GM21723 (cell line): ENCODE data around the gene MSI2.
"Not testable (repeated sequence)": the region's sequence is repeated elsewhere in the genome, so short reads cannot be mapped to it uniquely, and the experiment has no call there.

ENCODE experiments used
- ATAC-seq: cut with Tn5 transposase; IDR thresholded peaks from one replicate; pipeline ENCODE4 v1.9.1; 2021; ENCODE audit warnings: mild to moderate bottlenecking, moderate library complexity; ENCODE audit not compliant: unreplicated experiment

MSI2 gene

DNA sequence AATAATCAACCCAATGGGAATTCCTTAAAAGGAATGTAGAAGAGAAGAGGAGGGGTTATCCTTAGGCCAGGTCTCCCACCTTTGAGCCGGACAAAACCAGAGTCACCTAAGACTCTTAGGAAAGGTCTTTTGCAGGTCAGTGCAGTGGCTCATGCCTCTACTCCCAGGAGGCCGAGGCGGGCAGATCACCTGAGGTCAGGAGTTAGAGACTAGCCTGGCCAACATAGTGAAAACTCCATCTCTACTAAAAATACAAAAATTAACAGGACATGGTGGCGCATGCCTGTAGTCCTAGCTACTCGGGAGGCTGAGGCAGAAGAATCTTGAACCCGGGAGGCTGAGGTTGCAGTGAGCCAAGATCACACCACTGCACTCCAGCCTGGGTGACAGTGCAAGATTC, 365.5 kb downstream of the MSI2 start:
- not testable (repeated sequence) for ATAC-seq

DNA sequence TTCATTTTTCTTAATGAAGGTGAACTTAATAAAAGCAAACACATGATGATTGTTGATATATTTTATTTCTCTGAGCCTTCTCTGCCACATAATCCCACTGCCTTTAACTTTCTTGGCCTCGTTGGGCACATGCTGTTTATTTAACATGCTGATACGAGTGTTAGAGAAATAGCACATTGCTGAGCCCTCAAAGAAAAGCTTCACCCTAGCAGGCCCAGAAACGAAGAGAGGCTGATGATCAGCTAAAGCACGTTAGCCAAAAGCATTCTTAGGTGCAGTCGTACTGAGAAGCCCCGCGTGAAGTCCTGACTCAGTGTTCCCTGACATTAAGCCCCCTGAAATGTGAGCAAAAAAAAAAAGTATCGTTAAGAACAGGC, 366.0 kb downstream of the MSI2 start:
- ATAC-seq, result no peak

DNA sequence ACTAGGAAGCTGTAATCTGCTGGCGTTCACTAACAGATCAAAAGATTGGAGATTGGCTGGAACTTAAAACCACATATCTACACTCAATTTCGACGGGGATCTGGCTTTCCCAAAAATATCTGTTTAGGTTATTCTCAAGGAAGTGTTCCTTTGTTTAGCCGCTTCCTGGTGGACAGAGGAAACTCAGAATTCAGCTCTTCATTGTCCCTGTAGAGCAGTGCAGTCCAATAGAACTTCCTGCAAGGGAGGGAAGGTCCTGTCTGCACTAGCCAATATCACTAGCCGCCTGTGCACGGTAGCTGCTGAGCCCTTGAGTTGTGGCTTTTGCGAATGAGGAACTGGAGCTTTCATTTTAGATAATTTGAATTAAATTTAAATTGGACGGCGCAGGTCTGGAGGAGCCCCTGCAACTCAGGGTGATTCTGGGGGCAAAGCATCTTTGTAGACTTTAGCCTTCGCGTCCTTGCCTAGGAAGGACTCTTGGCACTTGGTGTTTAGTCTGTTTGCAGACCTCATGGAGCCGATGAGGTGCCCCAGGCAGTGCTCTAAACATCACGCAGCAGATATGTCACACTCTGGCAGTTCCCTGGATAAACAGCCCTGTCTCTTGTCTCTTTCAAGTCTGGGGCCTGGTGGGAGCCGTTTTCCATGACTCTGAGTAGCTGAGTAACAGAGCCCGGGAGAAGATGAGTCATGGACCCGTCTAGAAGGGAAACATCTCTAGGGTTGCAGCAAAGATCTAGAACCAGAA, 366.5 kb downstream of the MSI2 start:
- peak; percentile 71 for ATAC-seq

DNA sequence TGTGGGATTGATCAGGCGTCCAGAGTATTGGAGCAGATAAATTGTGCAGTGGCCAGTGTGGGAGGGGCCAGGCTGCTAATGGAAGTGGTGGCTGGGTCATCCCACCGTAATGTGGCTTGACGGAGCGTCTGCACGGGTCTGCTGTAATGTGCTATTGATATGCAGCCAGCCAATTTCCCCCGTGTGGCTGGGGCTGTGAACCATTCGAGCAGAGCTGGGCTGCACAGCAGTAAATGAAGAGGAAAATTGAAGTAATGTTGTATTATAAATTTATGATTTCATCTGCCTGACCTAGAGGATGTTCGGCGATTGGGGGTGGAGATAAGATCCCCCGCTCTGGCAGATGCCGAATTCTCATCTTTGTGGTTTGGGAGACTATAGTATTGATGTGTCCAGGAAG, 367.3 kb downstream of the MSI2 start:
- no peak for ATAC-seq

DNA sequence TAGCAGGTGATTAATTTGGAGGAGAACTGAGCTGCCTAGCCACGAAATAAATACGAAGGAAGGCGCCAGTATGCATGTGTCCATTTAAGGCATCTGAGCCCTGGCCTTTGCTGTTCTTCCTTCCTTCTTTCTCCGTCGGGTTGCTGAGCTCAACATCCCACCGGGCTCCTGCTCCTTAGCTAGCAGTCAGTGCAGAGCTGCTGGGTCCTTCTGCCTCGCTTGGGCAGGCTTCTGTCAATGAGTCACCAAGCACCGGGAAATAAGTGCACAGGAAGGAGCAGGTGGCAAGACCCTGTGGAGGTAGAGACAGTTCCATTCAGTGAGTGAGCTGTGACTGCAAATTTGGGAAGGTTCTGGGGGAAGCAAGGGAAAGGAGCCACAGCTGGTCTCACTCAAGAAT, 368.1 kb downstream of the MSI2 start:
- ATAC-seq, result no peak

DNA sequence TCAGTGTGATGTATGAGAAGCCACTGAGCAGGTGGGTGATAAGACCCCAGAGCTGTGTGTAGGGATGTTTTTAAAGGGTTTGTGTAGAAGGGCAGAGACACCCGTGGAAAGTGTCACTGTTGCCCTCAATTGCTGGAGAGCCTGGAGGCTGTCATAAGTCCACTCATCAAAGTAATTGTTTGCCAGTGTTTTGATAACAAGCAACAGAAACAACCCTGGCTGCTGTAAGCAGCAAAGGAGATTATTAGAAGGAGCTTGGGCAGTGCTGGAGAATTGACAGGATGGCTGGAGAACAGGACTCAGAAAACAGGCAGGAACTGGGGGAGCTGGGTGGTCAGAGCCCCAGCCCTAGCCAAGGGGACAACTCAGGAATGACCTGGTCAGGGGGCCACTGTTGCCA, 369.2 kb downstream of the MSI2 start:
- no peak for ATAC-seq

DNA sequence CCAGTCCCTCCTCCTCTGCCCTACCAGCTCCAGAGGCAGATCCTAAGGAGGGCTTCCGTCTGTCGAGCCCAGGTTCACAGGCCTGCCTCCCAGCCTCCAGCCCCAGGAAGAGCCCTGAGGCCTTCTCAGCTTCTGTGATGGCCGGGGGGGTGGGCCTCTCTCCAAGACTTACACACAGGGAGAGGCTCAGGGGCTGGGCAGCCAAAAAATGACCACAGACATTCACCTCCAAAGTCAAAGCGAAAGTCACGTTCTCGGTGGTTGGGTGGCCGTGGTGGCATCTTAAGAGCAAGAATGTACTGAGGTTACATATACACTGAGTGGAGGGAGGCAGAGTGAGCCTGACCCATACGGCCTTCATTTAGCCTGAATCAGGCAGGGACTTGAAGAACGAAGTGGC, 369.6 kb downstream of the MSI2 start:
- no peak for ATAC-seq

DNA sequence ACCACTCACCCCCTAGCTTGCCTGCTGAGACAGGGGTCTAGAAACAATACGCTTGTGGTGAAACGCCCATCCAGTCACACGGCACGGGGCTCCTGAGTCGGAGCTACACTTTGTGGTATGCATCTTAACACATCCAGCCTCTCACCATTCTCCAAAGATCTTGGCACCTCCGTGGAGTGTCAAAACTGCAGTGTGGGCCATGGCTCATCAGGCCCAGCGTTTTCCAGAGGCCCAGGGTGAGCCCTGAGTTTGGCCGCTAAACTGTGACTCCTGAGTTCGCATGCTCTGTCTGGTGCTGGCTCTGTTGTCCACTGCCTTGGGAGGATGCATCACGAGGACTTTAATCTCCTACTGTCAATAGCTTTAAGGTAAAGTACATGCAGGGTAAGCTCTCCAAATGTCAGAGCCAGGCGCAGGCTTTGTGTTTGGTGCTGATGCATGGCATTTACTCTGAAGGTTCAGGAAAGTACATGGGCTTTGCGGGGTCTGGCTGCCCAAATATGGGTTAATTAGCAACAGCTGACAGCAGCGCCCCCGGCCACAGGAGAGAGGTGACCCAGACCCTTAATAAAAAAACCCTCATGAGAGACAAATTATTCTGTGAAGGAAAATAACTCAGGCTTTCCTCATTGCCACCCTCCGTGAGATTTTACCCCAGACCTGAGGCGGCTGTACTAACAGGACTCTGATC, 370.3 kb downstream of the MSI2 start:
- no peak for ATAC-seq

DNA sequence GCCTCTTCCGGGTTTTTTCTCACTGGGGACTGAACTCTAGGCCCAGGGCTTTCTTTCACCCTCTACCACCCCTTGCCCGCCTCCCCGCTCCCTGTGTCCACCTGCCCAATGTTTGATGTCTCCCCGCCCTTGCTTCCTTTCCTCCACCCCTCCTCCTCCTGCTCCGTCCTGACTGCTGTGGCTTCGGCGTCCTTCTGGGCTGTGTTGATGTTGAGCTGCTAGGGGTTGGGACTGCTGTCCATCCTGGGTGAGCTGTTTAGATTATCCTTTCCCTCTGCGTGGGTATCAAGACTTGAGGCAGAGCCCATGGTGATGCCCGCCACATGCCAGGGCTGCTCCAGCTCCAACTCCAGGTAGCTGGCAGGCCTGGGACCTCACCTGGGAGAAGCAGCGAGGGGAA, 371.3 kb downstream of the MSI2 start:
- no peak for ATAC-seq

DNA sequence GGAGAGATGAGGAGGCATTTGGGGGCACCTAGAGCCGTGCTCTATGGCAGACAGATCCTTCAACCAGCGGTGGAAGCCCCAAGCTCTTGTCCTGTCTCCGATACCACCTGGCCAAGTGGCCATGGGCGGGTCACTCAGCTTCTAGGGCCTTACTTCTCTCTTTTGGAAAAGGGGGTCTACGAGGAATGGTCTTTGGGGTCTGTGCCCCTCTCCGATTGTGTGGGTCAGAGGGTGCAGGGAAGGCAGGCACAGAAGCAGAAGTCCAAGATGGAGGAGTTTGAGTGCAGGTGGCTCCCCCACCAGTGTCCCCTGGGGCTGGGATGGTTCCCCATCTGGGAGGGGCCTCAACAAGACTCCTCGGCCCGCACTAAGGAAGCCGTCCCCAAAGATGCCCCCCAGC, 372.1 kb downstream of the MSI2 start:
- no peak for ATAC-seq

DNA sequence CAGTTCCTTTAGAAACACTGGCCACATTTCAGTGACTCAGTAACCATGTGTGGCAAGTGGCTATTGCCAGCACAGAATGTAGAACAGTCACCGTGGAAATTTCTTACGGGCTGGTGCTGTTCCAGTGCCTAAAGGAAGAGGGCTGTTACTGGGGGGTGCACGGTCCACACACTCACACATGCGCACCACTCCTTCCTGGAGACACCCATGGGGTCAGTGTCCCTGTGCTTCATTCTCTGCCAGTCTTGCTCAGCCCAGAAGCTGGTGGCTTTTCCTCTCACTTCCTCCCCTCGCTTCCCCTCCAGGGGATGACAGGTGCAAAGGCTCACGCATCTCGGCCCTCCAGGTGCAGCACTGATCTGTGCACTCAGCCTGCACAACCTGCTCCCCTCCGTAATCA, 373.1 kb downstream of the MSI2 start:
- peak; percentile 75 for ATAC-seq

DNA sequence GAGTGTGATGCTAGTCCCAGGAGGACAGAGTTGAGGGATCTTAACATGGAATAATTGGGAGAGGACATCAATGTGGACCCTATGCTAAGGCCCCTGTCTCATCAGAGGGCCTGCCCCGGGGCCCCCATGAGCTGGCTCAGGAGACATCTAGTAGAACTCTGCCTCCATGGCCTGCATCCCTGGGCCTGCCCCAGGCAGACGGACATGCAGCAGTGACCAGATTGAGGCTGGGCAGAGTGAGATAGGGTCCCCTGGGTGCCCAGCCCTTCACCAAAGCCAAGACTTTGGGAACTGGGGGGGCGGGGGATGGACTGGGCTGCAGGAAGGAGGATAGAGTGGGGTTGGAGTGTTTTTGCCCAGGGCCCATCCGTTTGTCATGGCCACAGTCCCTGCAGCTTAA, 373.6 kb downstream of the MSI2 start:
- no peak for ATAC-seq

DNA sequence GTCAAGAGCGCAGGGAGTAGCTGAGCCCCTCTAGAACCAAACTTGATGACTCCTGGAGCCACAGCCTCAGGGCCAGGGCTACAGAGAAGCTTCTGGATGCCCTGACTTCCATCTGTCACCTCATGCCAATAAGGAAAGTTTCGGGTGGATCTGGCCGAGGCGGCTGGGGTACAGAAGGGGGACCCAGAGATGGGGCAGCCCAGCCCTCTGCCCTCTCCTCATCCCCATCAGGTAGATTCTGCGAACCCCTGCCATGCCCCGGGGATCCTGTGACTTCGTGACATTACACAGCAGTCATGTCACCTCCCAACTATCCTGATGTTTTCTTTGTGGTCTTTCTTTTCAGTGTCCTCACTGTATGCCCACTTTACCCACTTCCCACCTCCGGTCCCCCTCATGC, 374.4 kb downstream of the MSI2 start:
- no peak for ATAC-seq

DNA sequence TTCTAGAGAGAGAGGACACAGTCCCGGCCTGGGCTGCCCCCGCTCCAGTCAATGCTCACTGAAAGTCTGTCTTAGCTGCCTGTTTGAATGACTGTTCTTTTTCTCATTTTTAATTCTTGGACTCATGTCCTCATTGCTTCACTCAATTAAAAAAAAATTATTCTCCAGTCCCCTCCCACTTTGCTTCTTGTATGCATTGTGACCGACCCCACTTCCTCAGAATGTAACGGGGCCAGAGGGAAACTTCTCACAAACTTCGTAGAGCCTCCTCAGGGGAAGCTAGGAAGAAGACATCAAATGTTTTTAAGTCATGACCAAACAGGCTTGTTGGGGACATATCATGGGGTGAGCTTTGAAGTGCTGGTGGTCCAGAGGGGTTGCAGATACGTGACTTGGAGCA, 375.5 kb downstream of the MSI2 start:
- no peak for ATAC-seq

DNA sequence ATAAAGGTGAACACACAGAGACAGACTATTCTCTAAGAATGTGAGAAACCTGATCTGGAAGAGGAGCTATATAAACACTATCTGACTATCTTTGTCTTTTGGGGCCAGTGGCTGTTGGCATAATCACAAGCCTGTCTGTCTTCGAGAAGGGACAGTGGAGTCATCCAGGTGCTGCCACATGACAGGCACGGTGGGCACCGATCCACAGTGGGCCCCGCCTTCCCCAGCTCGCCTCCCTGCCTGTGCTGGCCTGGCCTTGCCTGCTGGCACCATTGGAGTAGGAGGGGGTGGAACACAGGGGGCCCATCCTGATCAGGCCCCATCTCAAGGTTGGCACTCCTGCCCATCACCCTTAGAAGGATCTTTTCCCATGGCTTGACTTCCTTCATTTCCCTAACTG, 376.0 kb downstream of the MSI2 start:
- ATAC-seq, result no peak

DNA sequence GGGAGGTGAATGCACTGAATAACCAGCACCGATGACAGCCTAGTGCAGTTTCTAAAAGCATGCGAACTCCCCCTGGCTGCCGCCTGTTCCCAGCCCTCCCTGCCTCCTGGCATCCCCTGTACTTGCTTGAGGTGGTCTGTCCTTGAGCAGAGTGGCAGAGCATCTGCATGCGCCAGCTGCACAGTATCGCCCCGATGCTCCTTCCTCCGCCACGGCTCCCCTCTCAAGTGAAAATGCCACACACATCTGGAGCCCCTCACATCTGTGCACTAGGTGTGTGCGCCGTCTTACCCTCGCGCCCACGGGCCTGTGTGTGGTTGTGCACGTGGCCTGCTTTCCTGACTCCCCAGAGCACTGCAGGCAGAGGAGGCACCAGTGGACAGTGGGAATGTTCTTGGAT, 376.9 kb downstream of the MSI2 start:
- no peak for ATAC-seq

DNA sequence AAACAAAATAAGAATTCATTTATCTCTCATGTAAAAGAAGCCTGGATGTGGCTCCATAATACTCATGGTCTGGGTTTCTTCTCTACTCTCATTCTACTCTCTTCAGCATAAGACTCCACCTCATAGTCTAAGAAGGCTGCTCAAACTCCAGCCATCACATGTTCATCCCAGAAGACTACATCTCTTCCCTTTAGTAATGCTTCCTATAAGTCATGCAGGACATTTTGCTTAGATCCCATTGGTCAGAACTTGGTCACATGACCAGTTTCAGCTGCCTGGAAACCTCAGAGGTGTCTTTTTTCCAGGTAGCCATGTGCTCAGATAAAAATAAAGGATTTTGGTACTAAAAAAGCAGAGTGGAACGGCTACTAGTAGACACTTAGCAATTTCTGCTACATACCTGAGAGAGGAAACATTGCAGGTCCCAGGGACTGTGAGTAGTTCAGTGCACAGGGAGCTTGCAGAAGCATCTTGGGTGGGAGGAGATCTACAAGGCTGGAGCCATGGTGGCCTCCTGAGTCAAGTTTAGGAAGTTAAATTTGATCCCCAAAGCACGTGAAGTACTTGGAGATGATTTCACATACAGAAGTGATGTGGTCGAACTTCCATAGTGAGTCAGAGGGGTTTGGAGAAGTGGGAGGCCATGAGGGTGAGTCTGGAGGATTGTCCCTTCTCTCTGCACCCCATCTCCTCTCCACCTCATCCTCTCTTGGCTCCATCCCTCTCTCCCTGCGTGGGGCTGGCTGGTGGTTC, 378.6 kb downstream of the MSI2 start:
- no peak for ATAC-seq

DNA sequence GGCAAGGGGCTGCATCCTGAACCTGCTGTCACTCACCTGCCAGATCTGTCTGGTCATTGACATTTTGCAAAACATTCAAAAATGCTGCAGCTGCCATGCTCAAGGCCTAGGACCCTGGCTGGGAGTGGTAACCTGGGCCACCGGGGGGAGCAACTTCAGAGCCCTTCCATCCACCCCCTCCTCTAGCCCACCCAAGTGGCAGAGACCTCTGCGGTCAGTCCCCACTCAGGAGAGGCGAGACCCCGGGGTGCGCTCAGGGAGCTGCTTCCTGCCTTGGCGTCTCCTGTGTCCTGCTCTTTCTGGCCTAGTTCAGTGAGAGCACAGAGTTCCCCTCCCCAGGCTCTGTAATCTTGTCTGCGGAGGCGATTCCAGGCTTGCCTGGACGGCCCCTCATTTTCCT, 380.0 kb downstream of the MSI2 start:
- no peak for ATAC-seq

DNA sequence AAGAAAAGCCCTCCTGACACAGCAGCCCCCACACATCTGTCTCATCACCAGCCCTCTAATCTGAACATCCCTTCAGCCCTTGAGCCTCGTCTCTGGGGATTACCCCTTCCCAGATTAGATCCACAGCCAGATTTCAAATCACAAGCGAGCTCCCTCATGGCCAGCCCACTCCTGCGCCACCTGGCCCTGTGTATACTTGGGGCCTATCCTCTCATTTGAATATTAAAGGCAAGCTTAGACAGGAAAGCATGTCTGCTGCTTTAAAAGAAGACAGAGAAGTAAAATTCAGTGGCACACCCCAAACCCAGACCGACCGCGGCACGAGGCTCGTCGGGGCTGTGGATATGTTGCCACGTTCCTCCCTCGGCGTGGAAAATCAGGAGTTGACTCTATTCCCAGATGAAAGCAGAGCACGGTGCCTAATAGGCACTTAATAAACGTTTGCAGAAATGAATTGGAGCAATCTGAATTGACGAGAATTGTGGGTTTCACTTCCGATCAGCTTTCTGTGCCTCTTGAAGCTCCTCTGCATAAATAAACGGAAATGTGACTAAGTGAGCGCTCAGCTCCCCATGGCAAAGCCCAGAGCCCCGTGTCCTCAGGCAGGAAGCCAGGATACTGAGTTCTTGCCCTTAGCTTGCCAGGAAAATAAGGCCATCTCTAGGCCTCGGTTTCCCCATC, 380.8 kb downstream of the MSI2 start:
- ATAC-seq, result no peak

DNA sequence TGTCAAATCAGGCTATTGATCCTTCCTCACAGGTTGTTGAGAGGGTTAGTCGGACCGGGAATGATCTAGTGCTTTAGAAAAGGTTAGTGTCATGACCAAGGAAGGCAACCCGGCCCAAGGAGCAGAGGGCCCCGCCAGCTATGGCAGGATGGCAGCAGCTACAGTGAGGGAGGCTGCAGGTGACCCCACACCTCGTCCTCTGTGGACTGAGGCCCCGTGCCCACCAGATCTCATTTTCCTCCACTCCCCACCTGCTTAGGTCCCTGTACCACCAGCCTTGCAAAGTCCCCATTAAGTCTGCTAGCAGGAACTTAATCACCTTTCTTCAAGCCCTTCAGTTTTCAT, 381.3 kb downstream of the MSI2 start:
- ATAC-seq, result no peak

DNA sequence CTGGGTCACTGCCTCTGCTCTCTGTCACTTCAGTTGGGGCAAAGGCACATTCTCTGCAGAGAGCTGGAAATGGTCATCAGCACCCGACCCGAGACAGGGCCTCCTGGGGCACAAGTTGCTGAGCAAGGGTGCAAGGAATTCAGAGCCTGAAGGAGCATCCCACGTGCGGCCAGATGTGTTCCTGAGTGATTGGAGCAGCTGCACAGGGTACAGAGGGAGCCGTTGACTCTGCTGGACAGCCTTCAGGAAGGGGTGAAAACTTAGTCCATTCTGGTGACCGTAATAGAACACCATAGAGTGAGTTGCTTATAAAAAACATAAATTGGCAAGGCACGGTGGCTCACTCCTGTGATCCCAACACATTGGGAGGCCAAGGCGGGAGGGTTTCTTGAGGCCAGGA, 382.0 kb downstream of the MSI2 start:
- no peak for ATAC-seq

DNA sequence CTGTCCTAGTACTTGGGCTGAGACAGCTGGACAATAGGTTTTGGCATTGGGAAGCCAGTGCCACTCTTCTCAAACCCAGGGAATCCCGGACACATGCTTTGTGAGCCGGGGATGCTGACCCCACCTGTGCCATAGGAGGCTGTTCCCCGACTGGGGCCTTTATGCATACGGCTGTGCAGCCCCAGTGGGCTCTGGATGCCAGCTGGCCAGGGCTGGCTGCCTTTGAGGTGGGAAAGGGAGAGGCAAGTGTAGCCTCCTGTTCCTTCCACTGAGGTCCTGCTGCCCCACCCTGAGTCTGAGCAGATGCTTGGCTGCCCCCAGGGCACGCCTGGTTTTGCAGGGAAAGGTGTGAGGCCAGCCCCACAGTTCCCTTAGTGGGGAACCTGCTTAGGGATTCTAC, 383.1 kb downstream of the MSI2 start:
- ATAC-seq, result no peak
